Transverse colon (tissue), 4 donors: ENCODE results near the gene JUP. TPM values are rescaled to one million over a fixed set of nuclear protein-coding genes. Genes with fewer than 3 reads are reported as not detected.

Experiments used
- DNase-seq: peaks from one replicate; pipeline ENCODE4 v3.0.0-alpha.2; 2019
- H3K27ac ChIP-seq, 4 donors: fragments of 200-600 bp; sonication (generic); 2 replicates each; pipeline ENCODE4 v1.5.1; 2016 to 2018; ENCODE audit warnings: inconsistent platforms in 4 of 4
- H3K27me3 ChIP-seq: fragments of 200-600 bp; sonication (generic); 2 replicates; pipeline ENCODE4 v1.5.1; 2017; ENCODE audit warnings: inconsistent platforms
- H3K36me3 ChIP-seq, 4 donors: fragments of 200-600 bp; sonication (generic); 2 replicates each; pipeline ENCODE4 v1.5.1; 2017 to 2019; ENCODE audit warnings: inconsistent platforms in 4 of 4
- H3K4me1 ChIP-seq, 4 donors: fragments of 200-600 bp; sonication (generic); 2 replicates each; pipeline ENCODE4 v1.5.1; 2017 to 2020; ENCODE audit warnings: inconsistent platforms in 4 of 4
- H3K4me3 ChIP-seq, 4 donors: fragments of 200-600 bp; sonication (generic); 1 replicate in 1 of 4; 2 replicates in 3 of 4; pipeline versions ENCODE4 v1.5.1 to v1.6.1; 2017 to 2019; ENCODE audit warnings: inconsistent platforms in 4 of 4
- H3K9me3 ChIP-seq, 2 donors: fragments of 200-600 bp; sonication (generic); 2 replicates each; pipeline ENCODE4 v1.5.1; 2017 to 2019; ENCODE audit warnings: inconsistent platforms in 2 of 2
- EP300 ChIP-seq: sonication (generic); formaldehyde crosslinking; IDR thresholded peaks from one replicate; pipeline ENCODE4 v1.6.1; 2017; ENCODE audit warnings: antibody characterized with exemption, low read depth
- POLR2A ChIP-seq: fragments of 450-650 bp; IDR thresholded peaks from one replicate; pipeline ENCODE4 v1.6.1; 2016; ENCODE audit warnings: antibody characterized with exemption, mild to moderate bottlenecking, moderate library complexity
- POLR2AphosphoS5 ChIP-seq, 3 donors: sonication (generic); formaldehyde crosslinking; IDR thresholded peaks; one replicate each; pipeline ENCODE4 v1.6.1; 2016; ENCODE audit warnings: antibody characterized with exemption in 3 of 3
- WGBS, 2 donors: methylation state at CpG; one replicate each; pipeline ENCODE4 v1.1.5; 2018; ENCODE audit warnings: low coverage in 1 of 2; 5-methylcytosine and 5-hydroxymethylcytosine counted together
- in situ Hi-C, 4 donors: fragments of 200-750 bp; cut with MboI; loops; one replicate each; pipeline versions ENCODE4 v1.15.0 to v1.15.1; 2017; ENCODE audit warnings: low sequenced_read_pairs in 3 of 4, low pct_ligation_motif_present in 1 of 4, low pct_unique_long_range_greater_than_20kb in 1 of 4
- intact Hi-C: fragments of 100-400 bp; cut with DNase I; formaldehyde crosslinking; loops from one replicate; pipeline ENCODE4 v1.15.1; 2023; ENCODE audit warnings: low total_unique reads
- total RNA-seq, 4 donors: library from RNA; depleted of rRNA; stranded (reverse); fragments of >200 nt; gene quantifications; one replicate each; pipeline ENCODE4 v1.1.0, GENCODE V29; 2016
- TF ChIP-seq, protein P1 (sequence below), 5 experiments: fragments of 200-600 bp in 3 of 5; fragments of 450-650 bp in 2 of 5; sonication (generic) in 3 of 5; IDR thresholded peaks; 1 replicate in 2 of 5; 2 replicates in 3 of 5; pipeline ENCODE4 v1.5.1; 2016 to 2017; ENCODE audit warnings: antibody characterized with exemption in 5 of 5, inconsistent platforms in 3 of 5, mild to moderate bottlenecking in 2 of 5, moderate library complexity in 1 of 5

Gene JUP
- total RNA-seq, 4 donors from 2014 or later, result 396 to 595 (median 513) TPM

DNA sequence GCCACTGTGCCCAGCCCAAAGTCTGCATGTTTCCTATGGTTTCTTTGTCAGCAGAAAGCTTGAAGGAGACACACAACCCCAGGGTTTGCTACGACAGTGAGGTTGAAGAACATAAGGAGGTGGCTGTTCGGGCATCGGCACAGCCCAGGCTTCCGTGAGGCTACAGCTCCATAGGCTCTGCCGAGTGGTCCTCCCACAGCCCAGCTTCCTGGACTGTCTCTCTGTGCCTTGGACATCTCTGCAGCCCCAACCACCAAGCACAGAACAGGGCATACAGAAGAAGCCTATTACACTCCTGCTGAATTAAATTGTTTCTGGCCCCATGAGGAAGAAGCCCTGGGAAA lies 48.9 kb downstream of the JUP start:
- H3K4me3 ChIP-seq, result no peak overlapping the region
- in situ Hi-C loops, result loop anchor here (5.0 to 25.0 kb wide), 4 partner anchors 65 to 350 kb away; partner anchors contain the start of gene ZNF385C (in 1 of the 4)
- no peaks in the 10 kb centered on the region for H3K9me3 ChIP-seq
- H3K27ac ChIP-seq, result no peak overlapping the region
- intact Hi-C loops, result loop anchor here (2.0 to 10.0 kb wide), 2 partner anchors 65 to 147 kb away; no protein-coding TSS in a partner anchor
- H3K4me1 ChIP-seq, result peaks cover 10 to 25% (median 17%) of the 10 kb centered on the region in 4 donors
- no peak for DNase-seq
- TF ChIP-seq, protein P1, sequence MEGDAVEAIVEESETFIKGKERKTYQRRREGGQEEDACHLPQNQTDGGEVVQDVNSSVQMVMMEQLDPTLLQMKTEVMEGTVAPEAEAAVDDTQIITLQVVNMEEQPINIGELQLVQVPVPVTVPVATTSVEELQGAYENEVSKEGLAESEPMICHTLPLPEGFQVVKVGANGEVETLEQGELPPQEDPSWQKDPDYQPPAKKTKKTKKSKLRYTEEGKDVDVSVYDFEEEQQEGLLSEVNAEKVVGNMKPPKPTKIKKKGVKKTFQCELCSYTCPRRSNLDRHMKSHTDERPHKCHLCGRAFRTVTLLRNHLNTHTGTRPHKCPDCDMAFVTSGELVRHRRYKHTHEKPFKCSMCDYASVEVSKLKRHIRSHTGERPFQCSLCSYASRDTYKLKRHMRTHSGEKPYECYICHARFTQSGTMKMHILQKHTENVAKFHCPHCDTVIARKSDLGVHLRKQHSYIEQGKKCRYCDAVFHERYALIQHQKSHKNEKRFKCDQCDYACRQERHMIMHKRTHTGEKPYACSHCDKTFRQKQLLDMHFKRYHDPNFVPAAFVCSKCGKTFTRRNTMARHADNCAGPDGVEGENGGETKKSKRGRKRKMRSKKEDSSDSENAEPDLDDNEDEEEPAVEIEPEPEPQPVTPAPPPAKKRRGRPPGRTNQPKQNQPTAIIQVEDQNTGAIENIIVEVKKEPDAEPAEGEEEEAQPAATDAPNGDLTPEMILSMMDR (IDR thresholded peaks at IDR 0.05), result no peak
- TF ChIP-seq POLR2AphosphoS5 (IDR thresholded peaks at IDR 0.05) (no peak), EP300 (no peak), POLR2A (no peak)
- 49% methylated on average over 5 of the region's 5 CpGs; no CpG with 5 or more reads in 1 of the 2 donors for WGBS, 2 donors
- peaks cover 52% of the 10 kb centered on the region for H3K27me3 ChIP-seq
- H3K36me3 ChIP-seq, result no peaks in the 10 kb centered on the region

DNA sequence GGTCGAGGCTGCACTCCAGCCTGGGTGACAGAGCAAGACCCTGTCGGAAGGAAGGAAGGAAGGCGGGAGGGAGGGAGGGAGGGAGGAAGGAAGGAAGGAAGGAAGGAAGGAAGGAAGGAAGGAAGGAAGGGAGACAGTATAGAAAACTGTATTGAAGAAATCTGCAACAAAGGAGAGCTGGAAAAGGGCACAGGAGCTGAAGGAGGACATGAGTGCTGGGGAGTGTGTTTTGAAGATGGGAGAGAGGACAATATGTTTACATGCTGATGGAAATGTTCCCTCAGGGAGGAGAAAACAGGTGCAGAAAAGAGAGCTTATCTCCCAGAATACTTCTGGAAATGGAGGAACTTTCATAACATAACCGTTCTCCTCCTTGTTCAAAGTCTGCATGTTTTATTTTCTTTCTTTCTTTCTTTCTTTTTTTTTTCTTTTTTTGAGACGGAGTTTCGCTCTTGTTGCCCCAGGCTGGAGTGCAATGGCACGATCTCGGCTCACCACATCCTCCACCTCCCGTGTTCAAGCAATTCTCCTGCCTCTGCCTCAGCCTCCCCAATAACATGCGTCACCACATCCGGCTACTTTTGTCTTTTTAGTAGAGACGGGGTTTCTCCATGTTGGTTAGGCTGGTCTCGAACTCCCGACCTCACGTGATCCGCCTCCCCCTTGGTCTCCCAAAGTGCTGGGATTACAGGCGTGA lies 49.4 kb downstream of the JUP start:
- TF ChIP-seq POLR2AphosphoS5 (IDR thresholded peaks at IDR 0.05) (no peak), EP300 (no peak)
- TF ChIP-seq, protein P1 (IDR thresholded peaks at IDR 0.05), result no peak
- intact Hi-C loops (loop anchor here (2.0 to 10.0 kb wide), 2 partner anchors 66 to 148 kb away; no protein-coding TSS in a partner anchor), in situ Hi-C loops (loop anchor here (5.0 to 25.0 kb wide), 4 partner anchors 65 to 350 kb away; partner anchors contain the start of gene ZNF385C (in 1 of the 4))
- Histone ChIP-seq H3K27ac (no peak overlapping the region), H3K36me3 (no peaks in the 10 kb centered on the region), H3K27me3 (peaks cover 58% of the 10 kb centered on the region), H3K9me3 (no peaks in the 10 kb centered on the region), H3K4me3 (no peak overlapping the region), H3K4me1 (peaks cover 10 to 25% (median 17%) of the 10 kb centered on the region in 4 donors)
- WGBS, 2 donors, result 66 to 71% methylated on average over 13 to 17 of the region's 17 CpGs
- no peak for DNase-seq

DNA sequence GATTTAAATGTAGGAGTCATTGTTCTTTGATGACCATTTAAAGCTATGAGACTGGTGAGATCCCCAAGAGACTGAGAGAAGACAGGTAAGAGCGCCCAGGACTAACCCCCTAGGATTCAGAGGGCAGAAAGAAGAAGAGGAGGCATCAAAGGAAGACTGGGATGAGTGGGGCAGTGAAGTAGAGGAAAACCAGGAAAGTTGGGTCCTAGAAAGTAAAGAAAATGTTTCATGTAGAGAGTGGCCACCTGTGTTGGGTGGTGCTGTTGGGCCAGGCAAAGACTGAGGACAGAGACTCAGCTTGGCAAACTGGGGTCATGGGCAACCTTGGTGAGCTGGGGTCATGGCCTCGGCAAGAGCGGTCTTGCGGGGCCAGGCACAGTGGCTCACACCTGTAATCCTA lies 50.8 kb downstream of the JUP start:
- intact Hi-C loops, result loop anchor here (2.0 to 10.0 kb wide), 2 partner anchors 67 to 149 kb away; no protein-coding TSS in a partner anchor
- Histone ChIP-seq H3K27ac (no peak overlapping the region), H3K4me3 (no peak overlapping the region), H3K9me3 (no peaks in the 10 kb centered on the region), H3K27me3 (peaks cover 70% of the 10 kb centered on the region), H3K36me3 (no peaks in the 10 kb centered on the region), H3K4me1 (peaks cover 10 to 25% (median 17%) of the 10 kb centered on the region in 4 donors)
- DNase-seq, result no peak
- 79 to 89% methylated on average over 3 to 4 of the region's 4 CpGs for WGBS, 2 donors
- in situ Hi-C loops, result loop anchor here (5.0 to 25.0 kb wide), 4 partner anchors 67 to 352 kb away; partner anchors contain the start of gene ZNF385C (in 1 of the 4)
- no peak for TF ChIP-seq POLR2AphosphoS5 (IDR thresholded peaks at IDR 0.05)
- TF ChIP-seq POLR2A, result no peak
- TF ChIP-seq EP300, result no peak
- TF ChIP-seq, protein P1 (IDR thresholded peaks at IDR 0.05), result no peak

DNA sequence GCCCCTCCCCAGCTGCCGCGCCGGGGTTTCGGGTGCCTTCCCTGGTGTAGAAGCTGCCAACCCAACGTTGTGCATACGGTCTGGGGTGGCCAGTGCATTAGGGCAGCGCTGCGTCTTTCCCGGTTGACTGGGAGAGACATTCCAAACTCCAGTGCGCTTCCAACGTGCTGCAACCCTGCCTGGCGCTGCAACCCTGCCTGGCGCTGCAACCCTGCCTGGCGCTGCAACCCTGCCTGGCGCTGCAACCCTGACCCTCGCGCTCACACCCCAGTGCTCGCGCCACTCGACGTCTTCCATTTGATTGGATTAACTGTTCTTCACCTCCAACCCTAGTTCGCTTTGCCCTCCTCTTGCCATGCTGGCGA lies 51.6 kb downstream of the JUP start:
- no peak for DNase-seq
- Histone ChIP-seq H3K36me3 (no peaks in the 10 kb centered on the region), H3K27me3 (peaks cover 78% of the 10 kb centered on the region), H3K4me1 (peaks cover 10 to 25% (median 17%) of the 10 kb centered on the region in 4 donors), H3K27ac (no peak overlapping the region), H3K4me3 (peak overlapping the region; percentile 4 to 48 (median 27)), H3K9me3 (no peaks in the 10 kb centered on the region)
- intact Hi-C loops (loop anchor here (10.0 kb wide), 1 partner anchor 150 kb away; no protein-coding TSS in a partner anchor), in situ Hi-C loops (loop anchor here (5.0 to 25.0 kb wide), 4 partner anchors 67 to 352 kb away; partner anchors contain the start of gene ZNF385C (in 1 of the 4))
- TF ChIP-seq, protein P1 (IDR thresholded peaks at IDR 0.05), result no peak
- TF ChIP-seq POLR2AphosphoS5 (IDR thresholded peaks at IDR 0.05) (no peak), POLR2A (no peak), EP300 (no peak)
- WGBS, 2 donors, result 3% methylated on average over 19 of the region's 23 CpGs; no CpG with 5 or more reads in 1 of the 2 donors
